Renal cortex interstitium (tissue), 11 donors: ENCODE data around the gene MZT2B. TPM values are rescaled to one million over a fixed set of nuclear protein-coding genes. Genes with fewer than 3 reads are reported as not detected.
A peak's percentile ranks its signal among the peaks of the same experiment; 100 is the strongest.
"Not testable (repeated sequence)": the region's sequence is repeated elsewhere in the genome, so short reads cannot be mapped to it uniquely, and the experiment has no call there.

Source experiments
- DNase-seq, 11 donors: peaks; one replicate each; pipeline ENCODE4 v3.0.0-alpha.2; 2013; ENCODE audit warnings: low read depth in 9 of 11, low spot score in 4 of 11; ENCODE audit errors: extremely low read depth in 1 of 11
- polyA plus RNA-seq, 3 donors: library from polyadenylated mRNA; unstranded; fragments of 120-200 nt; gene quantifications; one replicate each; pipeline ENCODE4 v1.2.1, GENCODE V29; 2013; ENCODE audit not compliant: insufficient read length in 3 of 3

MZT2B gene
- polyA plus RNA-seq, 3 donors, result 64.8 to 166 (median 158) TPM

- DNase-seq, result not testable (repeated sequence)
Measured at GRCh38 chr2:130142396-130143265, 39.4 kb upstream of the MZT2B start.

- DNase-seq, result not testable (repeated sequence)
Measured at GRCh38 chr2:130143266-130144039, 38.6 kb upstream of the MZT2B start.

- DNase-seq, result peak in 1 of 11 donors; percentile 43
Measured at GRCh38 chr2:130145006-130145414, 37.1 kb upstream of the MZT2B start, which contains the start of gene CCDC74B. Gene CCDC74B (minus strand): TSS chr2:130145112. CDS start chr2:130144996, 116 bp downstream.

GRCh38 chr2:130148515-130148914, 33.5 kb upstream of the MZT2B start:
- not testable (repeated sequence) for DNase-seq

GRCh38 chr2:130150181-130151144, 31.6 kb upstream of the MZT2B start:
- no peak for DNase-seq

- DNase-seq, result not testable (repeated sequence)
Measured at GRCh38 chr2:130151145-130151512, 30.9 kb upstream of the MZT2B start.

GRCh38 chr2:130152136-130152815, 29.8 kb upstream of the MZT2B start:
- DNase-seq, result not testable (repeated sequence)

- DNase-seq, result no peak
Measured at GRCh38 chr2:130152816-130153595, 29.1 kb upstream of the MZT2B start.

GRCh38 chr2:130153721-130154422, 28.2 kb upstream of the MZT2B start:
- DNase-seq, result not testable (repeated sequence)

GRCh38 chr2:130154423-130154770, 27.7 kb upstream of the MZT2B start:
- DNase-seq, result not testable (repeated sequence)

- no peak for DNase-seq
Measured at GRCh38 chr2:130154773-130155765, 27.0 kb upstream of the MZT2B start.

GRCh38 chr2:130155956-130156623, 26.0 kb upstream of the MZT2B start:
- peak in 2 of 11 donors; percentile 17 to 35 for DNase-seq

GRCh38 chr2:130156624-130157004, 25.4 kb upstream of the MZT2B start:
- no peak for DNase-seq

GRCh38 chr2:130157354-130157753, 24.7 kb upstream of the MZT2B start:
- not testable (repeated sequence) for DNase-seq

- DNase-seq, result not testable (repeated sequence)
Measured at GRCh38 chr2:130157825-130158514, 24.1 kb upstream of the MZT2B start.
